Caco-2 (cell line): ENCODE results near the gene CTTN. TPM values are rescaled to one million over a fixed set of nuclear protein-coding genes. Genes with fewer than 3 reads are reported as not detected.

Source experiments
- BruUV-seq: library from RNA; stranded (reverse); fragments of 400-500 nt; replicated peaks from 2 replicates; lab custom pipeline; 2021; lab: Mats Ljungman, UMichigan
- CTCF ChIA-PET: fragments of 300-600 bp; sonication (Branson Sonifier 250); formaldehyde crosslinking; loops from one replicate; lab custom pipeline; 2022; ENCODE audit warnings: antibody characterized with exemption; lab: Charles Lee
- POLR2A ChIA-PET: fragments of 300-600 bp; sonication (Branson Sonifier 250); formaldehyde crosslinking; loops from one replicate; lab custom pipeline; 2022; ENCODE audit warnings: antibody characterized with exemption; lab: Charles Lee
- DNase-seq, 2 experiments: peaks; one replicate each; pipeline versions ENCODE4 v3.0.0 to v3.0.0-alpha.2; 2020 to 2022
- H3K27me3 ChIP-seq: replicated peaks from 2 replicates; pipeline ENCODE4 v1.6.0; 2011; ENCODE audit warnings: low read length; ENCODE audit not compliant: control insufficient read depth, insufficient read depth
- H3K36me3 ChIP-seq: 2 replicates; pipeline ENCODE4 v1.5.1; 2011; ENCODE audit warnings: low read length; ENCODE audit not compliant: control insufficient read depth, insufficient read depth
- H3K4me1 ChIP-seq: fragments of 250-450 bp; sonication (Bioruptor Pico); 2 replicates; pipeline ENCODE4 v1.5.1; 2020; ENCODE audit warnings: mild to moderate bottlenecking
- H3K4me3 ChIP-seq: 2 replicates; pipeline ENCODE4 v1.5.1; 2011; ENCODE audit warnings: low read depth, mild to moderate bottlenecking, control low read depth, low read length
- H3K9me3 ChIP-seq: fragments of 250-450 bp; sonication (Bioruptor Pico); 2 replicates; pipeline ENCODE4 v1.5.1; 2020; ENCODE audit warnings: mild to moderate bottlenecking, moderate library complexity
- H3K27ac Mint-ChIP-seq: one replicate; pipeline ENCODE4 v1.8.0; 2022; ENCODE audit warnings: mixed read lengths; ENCODE audit not compliant: unreplicated experiment
- H3K27me3 Mint-ChIP-seq: one replicate; pipeline ENCODE4 v1.8.0; 2022; ENCODE audit warnings: mixed read lengths; ENCODE audit not compliant: insufficient read depth, unreplicated experiment
- H3K36me3 Mint-ChIP-seq: one replicate; pipeline ENCODE4 v1.8.0; 2022; ENCODE audit warnings: mild to moderate bottlenecking, mixed read lengths; ENCODE audit not compliant: insufficient read depth, unreplicated experiment
- H3K4me1 Mint-ChIP-seq: one replicate; pipeline ENCODE4 v1.8.0; 2022; ENCODE audit warnings: low read depth, mixed read lengths; ENCODE audit not compliant: unreplicated experiment
- H3K4me3 Mint-ChIP-seq: one replicate; pipeline ENCODE4 v1.8.0; 2022; ENCODE audit warnings: mild to moderate bottlenecking, moderate library complexity, mixed read lengths; ENCODE audit not compliant: unreplicated experiment
- H3K9me3 Mint-ChIP-seq: one replicate; pipeline ENCODE4 v1.8.0; 2022; ENCODE audit warnings: mixed read lengths; ENCODE audit not compliant: unreplicated experiment
- intact Hi-C: fragments of 100-400 bp; cut with micrococcal nuclease; formaldehyde crosslinking; loops from one replicate; pipeline ENCODE4 v1.10.0; 2022; ENCODE audit not compliant: unreplicated experiment
- total RNA-seq: library from RNA; stranded (reverse); gene quantifications from 2 replicates; pipeline ENCODE4 v1.2.3, GENCODE V29; 2022
- TF ChIP-seq, protein P1 (sequence below), 2 experiments: fragments of 200-600 bp in 1 of 2; IDR thresholded peaks; 1 replicate in 1 of 2; 2 replicates in 1 of 2; pipeline versions ENCODE4 v1.5.1 to v1.8.0; 2011 to 2022; ENCODE audit warnings: antibody characterized with exemption in 1 of 2, control low read depth in 1 of 2, inconsistent platforms in 1 of 2, low read depth in 1 of 2, low read length in 1 of 2, mild to moderate bottlenecking in 1 of 2, moderate library complexity in 1 of 2; ENCODE audit not compliant: insufficient read depth in 1 of 2, severe bottlenecking in 1 of 2, unreplicated experiment in 1 of 2

The CTTN gene
- total RNA-seq, 1 experiment from 2014 or later: 502 TPM

DNA sequence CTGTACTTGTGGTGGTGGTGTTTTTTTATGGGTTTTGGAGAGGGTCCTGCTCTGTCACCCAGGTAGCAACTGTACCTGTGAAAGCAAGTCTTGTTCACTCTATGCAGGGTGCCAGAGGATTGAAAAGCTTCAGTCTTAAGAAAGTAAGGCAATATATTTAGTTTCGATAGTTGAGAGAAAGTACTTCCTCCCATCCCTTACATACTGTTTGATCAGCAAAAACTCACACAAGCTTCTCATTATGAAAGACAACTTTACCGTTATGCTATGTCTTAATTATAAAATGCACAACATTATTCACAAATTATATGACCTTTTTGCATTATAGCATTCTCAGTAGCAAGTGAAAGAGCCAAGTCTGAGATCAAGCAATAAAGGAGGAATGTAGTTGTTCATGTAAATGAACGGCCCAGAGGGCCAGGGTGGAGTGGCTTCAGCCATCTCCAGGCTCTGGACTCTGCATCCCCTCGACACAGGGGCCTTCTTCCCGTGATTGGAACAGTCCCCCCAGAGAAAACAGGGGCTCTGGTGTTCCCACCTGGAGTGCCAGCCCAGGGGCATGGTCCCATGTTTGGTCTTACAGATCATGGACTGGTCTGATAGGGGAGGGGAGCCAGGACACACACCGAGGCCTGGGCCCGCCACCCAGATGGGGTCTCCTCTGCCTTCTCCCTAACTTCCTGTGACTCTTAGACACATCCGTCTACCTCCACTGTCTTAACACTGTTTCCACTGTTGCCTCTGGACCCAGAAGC lies 38.7 kb upstream of the CTTN start:
- peaks cover 7% of the 10 kb centered on the region for H3K36me3 ChIP-seq
- no peaks in the 10 kb centered on the region for H3K9me3 Mint-ChIP-seq
- H3K4me1 ChIP-seq: no peaks in the 10 kb centered on the region
- H3K36me3 Mint-ChIP-seq: peaks cover 99% of the 10 kb centered on the region
- POLR2A ChIA-PET: no interaction called here
- TF ChIP-seq, protein P1, sequence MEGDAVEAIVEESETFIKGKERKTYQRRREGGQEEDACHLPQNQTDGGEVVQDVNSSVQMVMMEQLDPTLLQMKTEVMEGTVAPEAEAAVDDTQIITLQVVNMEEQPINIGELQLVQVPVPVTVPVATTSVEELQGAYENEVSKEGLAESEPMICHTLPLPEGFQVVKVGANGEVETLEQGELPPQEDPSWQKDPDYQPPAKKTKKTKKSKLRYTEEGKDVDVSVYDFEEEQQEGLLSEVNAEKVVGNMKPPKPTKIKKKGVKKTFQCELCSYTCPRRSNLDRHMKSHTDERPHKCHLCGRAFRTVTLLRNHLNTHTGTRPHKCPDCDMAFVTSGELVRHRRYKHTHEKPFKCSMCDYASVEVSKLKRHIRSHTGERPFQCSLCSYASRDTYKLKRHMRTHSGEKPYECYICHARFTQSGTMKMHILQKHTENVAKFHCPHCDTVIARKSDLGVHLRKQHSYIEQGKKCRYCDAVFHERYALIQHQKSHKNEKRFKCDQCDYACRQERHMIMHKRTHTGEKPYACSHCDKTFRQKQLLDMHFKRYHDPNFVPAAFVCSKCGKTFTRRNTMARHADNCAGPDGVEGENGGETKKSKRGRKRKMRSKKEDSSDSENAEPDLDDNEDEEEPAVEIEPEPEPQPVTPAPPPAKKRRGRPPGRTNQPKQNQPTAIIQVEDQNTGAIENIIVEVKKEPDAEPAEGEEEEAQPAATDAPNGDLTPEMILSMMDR (IDR thresholded peaks at IDR 0.05; ENCODE audit: insufficient read depth in 1 of 2, low read depth in 1 of 2, low read length in 1 of 2, severe bottlenecking in 1 of 2, unreplicated experiment in 1 of 2): no peak
- intact Hi-C loops: no loop called here
- no peaks in the 10 kb centered on the region for H3K27me3 Mint-ChIP-seq
- no TSS peak for BruUV-seq
- H3K27ac Mint-ChIP-seq: no peak overlapping the region
- no peaks in the 10 kb centered on the region for H3K27me3 ChIP-seq
- DNase-seq: no peak
- H3K9me3 ChIP-seq: no peaks in the 10 kb centered on the region
- CTCF ChIA-PET: no interaction called here
- H3K4me1 Mint-ChIP-seq: no peaks in the 10 kb centered on the region
- H3K4me3 Mint-ChIP-seq: no peak overlapping the region
- H3K4me3 ChIP-seq: no peak overlapping the region

DNA sequence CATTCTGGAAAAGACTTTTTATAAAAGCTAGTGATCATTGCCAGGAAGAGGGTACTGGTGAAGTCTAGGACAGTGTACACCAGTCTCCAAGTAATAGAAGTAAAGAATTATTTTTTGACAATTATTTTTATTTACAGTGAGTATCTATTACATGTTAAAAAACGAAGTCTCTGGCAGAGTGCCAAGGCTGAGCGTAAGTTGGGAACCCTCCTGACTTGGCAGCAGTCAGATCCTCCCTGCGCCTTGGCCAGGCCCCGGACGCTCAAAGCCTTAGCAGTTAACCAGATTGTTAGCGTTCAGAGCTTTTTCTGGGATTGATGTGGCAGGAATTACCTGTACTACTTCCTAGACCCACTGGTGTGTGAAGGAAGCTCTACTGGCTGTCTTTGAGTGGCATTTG lies 38.1 kb upstream of the CTTN start:
- Mint-ChIP-seq H3K4me1 (no peaks in the 10 kb centered on the region), H3K4me3 (no peak overlapping the region), H3K27ac (no peak overlapping the region), H3K36me3 (peaks cover 99% of the 10 kb centered on the region), H3K27me3 (no peaks in the 10 kb centered on the region), H3K9me3 (no peaks in the 10 kb centered on the region)
- no peaks in the 10 kb centered on the region for H3K9me3 ChIP-seq
- TF ChIP-seq, protein P1 (IDR thresholded peaks at IDR 0.05; ENCODE audit: insufficient read depth in 1 of 2, low read depth in 1 of 2, low read length in 1 of 2, severe bottlenecking in 1 of 2, unreplicated experiment in 1 of 2): no peak
- no peaks in the 10 kb centered on the region for H3K27me3 ChIP-seq
- H3K36me3 ChIP-seq: peaks cover 7% of the 10 kb centered on the region
- ChIA-PET POLR2A (no interaction called here), CTCF (no interaction called here)
- H3K4me1 ChIP-seq: no peaks in the 10 kb centered on the region
- H3K4me3 ChIP-seq: no peak overlapping the region
- BruUV-seq: no TSS peak
- intact Hi-C loops: no loop called here
- DNase-seq: no peak

DNA sequence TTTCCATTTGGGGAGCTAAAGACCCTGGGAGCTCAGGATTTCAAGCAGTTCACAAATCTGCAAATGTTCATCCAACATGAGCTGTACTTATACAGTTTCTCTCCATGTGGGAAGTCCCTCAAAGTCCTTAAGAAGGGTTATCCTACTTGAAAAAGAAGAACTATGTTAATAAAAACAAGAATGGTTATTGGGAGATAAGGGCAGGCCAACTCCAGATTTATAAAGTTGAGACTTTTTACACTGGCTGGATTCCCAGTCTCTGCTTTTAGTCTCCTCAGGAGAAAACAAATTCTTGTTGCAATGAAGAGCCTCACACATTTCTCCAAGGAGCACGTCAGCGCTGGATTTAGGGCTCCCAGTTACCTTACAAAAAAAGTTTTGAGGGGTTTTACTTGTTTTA lies 34.2 kb upstream of the CTTN start:
- intact Hi-C loops: no loop called here
- ChIA-PET POLR2A (no interaction called here), CTCF (no interaction called here)
- H3K9me3 Mint-ChIP-seq: no peaks in the 10 kb centered on the region
- no peaks in the 10 kb centered on the region for H3K9me3 ChIP-seq
- H3K4me1 Mint-ChIP-seq: no peaks in the 10 kb centered on the region
- peaks cover 80% of the 10 kb centered on the region for H3K36me3 Mint-ChIP-seq
- BruUV-seq: no TSS peak
- no peak for DNase-seq
- H3K27me3 Mint-ChIP-seq: no peaks in the 10 kb centered on the region
- H3K4me3 Mint-ChIP-seq: no peak overlapping the region
- H3K4me1 ChIP-seq: no peaks in the 10 kb centered on the region
- TF ChIP-seq, protein P1 (IDR thresholded peaks at IDR 0.05; ENCODE audit: insufficient read depth in 1 of 2, low read depth in 1 of 2, low read length in 1 of 2, severe bottlenecking in 1 of 2, unreplicated experiment in 1 of 2): no peak
- H3K27me3 ChIP-seq: no peaks in the 10 kb centered on the region
- H3K27ac Mint-ChIP-seq: no peak overlapping the region
- H3K4me3 ChIP-seq: no peak overlapping the region
- peaks cover 7% of the 10 kb centered on the region for H3K36me3 ChIP-seq
